Stimulated activated CD4-positive, alpha-beta T cell treated with anti-CD3 and anti-CD28 coated beads, TNF-alpha, amount 100 ng/mL, for 24 hours (primary cell): ENCODE measurements around the gene LRRC8E.
"Not testable (repeated sequence)": the region's sequence is repeated elsewhere in the genome, so short reads cannot be mapped to it uniquely, and the experiment has no call there.

ENCODE experiments used
- DNase-seq, 3 experiments: peaks; one replicate each; pipeline ENCODE4 v3.0.0-alpha.2; 2020; ENCODE audit warnings: low read depth in 3 of 3

The LRRC8E gene

GRCh38 chr19:7920519-7921301, 32.4 kb downstream of the LRRC8E start:
- DNase-seq = peak; percentile 98 to 99 (median 99)

- no peak for DNase-seq
Measured at GRCh38 chr19:7921302-7921966, 33.1 kb downstream of the LRRC8E start.

GRCh38 chr19:7921967-7922835, 33.9 kb downstream of the LRRC8E start:
- DNase-seq = no peak

- DNase-seq = no peak
Measured at GRCh38 chr19:7922836-7923195, 34.5 kb downstream of the LRRC8E start.

- no peak for DNase-seq
Measured at GRCh38 chr19:7923295-7924191, 35.2 kb downstream of the LRRC8E start.

- no peak for DNase-seq
Measured at GRCh38 chr19:7924241-7924640, 35.9 kb downstream of the LRRC8E start.

GRCh38 chr19:7924651-7925170, 36.4 kb downstream of the LRRC8E start:
- DNase-seq = no peak

- DNase-seq = peak; percentile 46 to 75 (median 52)
Measured at GRCh38 chr19:7925171-7925851, 37.0 kb downstream of the LRRC8E start.

- peak; percentile 40 to 77 (median 66) for DNase-seq
Measured at GRCh38 chr19:7926021-7926726, 37.9 kb downstream of the LRRC8E start, which contains the start of gene CTXN1. Gene CTXN1, minus strand, starts transcription at chr19:7926135. Its CDS starts 597 bp downstream, at chr19:7925538.

- no peak for DNase-seq
Measured at GRCh38 chr19:7926727-7927604, 38.7 kb downstream of the LRRC8E start.

GRCh38 chr19:7927605-7928333, 39.5 kb downstream of the LRRC8E start:
- no peak for DNase-seq

GRCh38 chr19:7928334-7928706, 40.0 kb downstream of the LRRC8E start:
- no peak for DNase-seq

- peak in 1 of 3 experiments; percentile 59 for DNase-seq
Measured at GRCh38 chr19:7928741-7929701, 40.7 kb downstream of the LRRC8E start.

GRCh38 chr19:7930030-7930429, 41.7 kb downstream of the LRRC8E start:
- DNase-seq = not testable (repeated sequence)

GRCh38 chr19:7930765-7931164, 42.5 kb downstream of the LRRC8E start:
- no peak for DNase-seq

GRCh38 chr19:7931221-7932061, 43.1 kb downstream of the LRRC8E start:
- DNase-seq = no peak
